K562 (cell line): ENCODE results near the gene TBC1D7. TPM values are rescaled to one million over a fixed set of nuclear protein-coding genes. Genes with fewer than 3 reads are reported as not detected.
A peak's percentile ranks its signal among the peaks of the same experiment; 100 is the strongest.

Experiments
- ARID3A ChIP-seq: IDR thresholded peaks from 2 replicates; pipeline ENCODE4 v1.6.1; 2012; ENCODE audit warnings: low read depth, low read length, improper control_type of control experiment, borderline replicate concordance
- ESRRA ChIP-seq: fragments of 450-650 bp; IDR thresholded peaks from 2 replicates; pipeline ENCODE4 v1.6.1; 2014; ENCODE audit warnings: low read depth, mild to moderate bottlenecking, moderate library complexity, borderline replicate concordance
- FOXK1 ChIP-seq: sonication (generic); formaldehyde crosslinking; IDR thresholded peaks from 2 replicates; pipeline ENCODE4 v1.8.0; 2022; ENCODE audit warnings: missing genetic modification reagents, mild to moderate bottlenecking, borderline replicate concordance
- HSF4 ChIP-seq: fragments of 250-450 bp; sonication (Bioruptor Pico); IDR thresholded peaks from 2 replicates; pipeline ENCODE4 v2.1.2; 2022; ENCODE audit warnings: mild to moderate bottlenecking, moderate library complexity, borderline replicate concordance
- NBN ChIP-seq: fragments of 450-650 bp; IDR thresholded peaks from 2 replicates; pipeline ENCODE4 v1.6.1; 2016; ENCODE audit warnings: low read depth, mild to moderate bottlenecking
- PTTG1 ChIP-seq: fragments of 450-650 bp; IDR thresholded peaks from 2 replicates; pipeline ENCODE4 v1.6.1; 2016; ENCODE audit warnings: low read depth, mild to moderate bottlenecking, missing genetic modification characterization, missing compliant biosample characterization
- RFX1 ChIP-seq: fragments of 450-650 bp; IDR thresholded peaks from 2 replicates; pipeline ENCODE4 v1.6.1; 2016; ENCODE audit warnings: mild to moderate bottlenecking, moderate library complexity
- XRCC4 ChIP-seq: IDR thresholded peaks from one replicate; pipeline ENCODE4 v1.6.1; 2011; ENCODE audit not compliant: insufficient read depth, insufficient read length; ENCODE audit errors: extremely low read depth
- ZNF184 ChIP-seq: sonication (generic); formaldehyde crosslinking; IDR thresholded peaks from 2 replicates; pipeline ENCODE4 v1.5.0; 2020; ENCODE audit warnings: missing genetic modification reagents
- ZNF217 ChIP-seq: sonication (generic); formaldehyde crosslinking; IDR thresholded peaks from 2 replicates; pipeline ENCODE4 v1.8.0; 2022; ENCODE audit warnings: mild to moderate bottlenecking, missing genetic modification reagents
- ZNF316 ChIP-seq: fragments of 450-650 bp; IDR thresholded peaks from 2 replicates; pipeline ENCODE4 v1.6.1; 2016
- ZNF445 ChIP-seq: fragments of 250-450 bp; sonication (Bioruptor Pico); IDR thresholded peaks from 2 replicates; pipeline ENCODE4 v1.4.0; 2020; ENCODE audit warnings: low read depth, mild to moderate bottlenecking, moderate library complexity
- ZNF609 ChIP-seq: sonication (generic); formaldehyde crosslinking; IDR thresholded peaks from 2 replicates; pipeline ENCODE4 v1.8.1; 2023; ENCODE audit warnings: missing genetic modification reagents, mild to moderate bottlenecking, borderline replicate concordance
- polyA plus RNA-seq, 8 experiments: library from polyadenylated mRNA; depleted of rRNA in 4 of 8; stranded (reverse) in 5 of 8; unstranded in 3 of 8; fragments of >200 nt; fragmentation: Nextera tagmentation in 2 of 8; fragmentation: Illumina TruSeq in 1 of 8; extraction: Ambion mirVana in 2 of 8; extraction: Trizol in 1 of 8; gene quantifications; 2 replicates each; pipeline versions ENCODE4 v1.2.1 to v1.2.3, GENCODE V29; 2011 to 2014; ENCODE audit warnings: inconsistent platforms in 1 of 8, missing spikeins in 1 of 8
- total RNA-seq, 7 experiments: library from RNA; depleted of rRNA in 6 of 7; stranded (reverse); fragments of >200 nt in 6 of 7; fragmentation: Illumina TruSeq in 2 of 7; extraction: Trizol in 2 of 7; gene quantifications; 2 replicates each; pipeline versions ENCODE4 v1.2.1 to v1.2.3, GENCODE V29; 2011 to 2021; ENCODE audit warnings: low replicate concordance in 1 of 7
- TF ChIP-seq, protein P1 (sequence below): fragments of 450-650 bp; IDR thresholded peaks from 2 replicates; pipeline ENCODE4 v1.6.1; 2018; ENCODE audit not compliant: partially characterized antibody
- TF ChIP-seq, protein P2 (sequence below): fragments of 250-450 bp; sonication (Bioruptor Pico); IDR thresholded peaks from 2 replicates; pipeline ENCODE4 v1.5.0; 2022; ENCODE audit warnings: mild to moderate bottlenecking

The TBC1D7 gene
- total and polyA plus RNA-seq, 9 of the 15 experiments (the other 6 are each of a cell fraction or from before 2014, with no cell fraction given) = 49.4 to 107 (median 61.1) TPM

GRCh38 chr6:13328076-13328874 is at the start of gene TBC1D7 (continued):
- no peak for TF ChIP-seq ZNF609
- no peak for TF ChIP-seq ZNF445 (CRISPR knock-in tag)
- TF ChIP-seq, protein P1, sequence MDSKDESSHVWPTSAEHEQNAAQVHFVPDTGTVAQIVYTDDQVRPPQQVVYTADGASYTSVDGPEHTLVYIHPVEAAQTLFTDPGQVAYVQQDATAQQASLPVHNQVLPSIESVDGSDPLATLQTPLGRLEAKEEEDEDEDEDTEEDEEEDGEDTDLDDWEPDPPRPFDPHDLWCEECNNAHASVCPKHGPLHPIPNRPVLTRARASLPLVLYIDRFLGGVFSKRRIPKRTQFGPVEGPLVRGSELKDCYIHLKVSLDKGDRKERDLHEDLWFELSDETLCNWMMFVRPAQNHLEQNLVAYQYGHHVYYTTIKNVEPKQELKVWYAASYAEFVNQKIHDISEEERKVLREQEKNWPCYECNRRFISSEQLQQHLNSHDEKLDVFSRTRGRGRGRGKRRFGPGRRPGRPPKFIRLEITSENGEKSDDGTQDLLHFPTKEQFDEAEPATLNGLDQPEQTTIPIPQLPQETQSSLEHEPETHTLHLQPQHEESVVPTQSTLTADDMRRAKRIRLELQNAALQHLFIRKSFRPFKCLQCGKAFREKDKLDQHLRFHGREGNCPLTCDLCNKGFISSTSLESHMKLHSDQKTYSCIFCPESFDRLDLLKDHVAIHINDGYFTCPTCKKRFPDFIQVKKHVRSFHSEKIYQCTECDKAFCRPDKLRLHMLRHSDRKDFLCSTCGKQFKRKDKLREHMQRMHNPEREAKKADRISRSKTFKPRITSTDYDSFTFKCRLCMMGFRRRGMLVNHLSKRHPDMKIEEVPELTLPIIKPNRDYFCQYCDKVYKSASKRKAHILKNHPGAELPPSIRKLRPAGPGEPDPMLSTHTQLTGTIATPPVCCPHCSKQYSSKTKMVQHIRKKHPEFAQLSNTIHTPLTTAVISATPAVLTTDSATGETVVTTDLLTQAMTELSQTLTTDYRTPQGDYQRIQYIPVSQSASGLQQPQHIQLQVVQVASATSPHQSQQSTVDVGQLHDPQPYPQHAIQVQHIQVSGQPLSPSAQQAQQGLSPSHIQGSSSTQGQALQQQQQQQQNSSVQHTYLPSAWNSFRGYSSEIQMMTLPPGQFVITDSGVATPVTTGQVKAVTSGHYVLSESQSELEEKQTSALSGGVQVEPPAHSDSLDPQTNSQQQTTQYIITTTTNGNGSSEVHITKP = no peak
- no peak for TF ChIP-seq ZNF217 (CRISPR knock-in tag)
- TF ChIP-seq ARID3A = no peak
- TF ChIP-seq HSF4 (CRISPR knock-in tag) = no peak
- TF ChIP-seq, protein P2, sequence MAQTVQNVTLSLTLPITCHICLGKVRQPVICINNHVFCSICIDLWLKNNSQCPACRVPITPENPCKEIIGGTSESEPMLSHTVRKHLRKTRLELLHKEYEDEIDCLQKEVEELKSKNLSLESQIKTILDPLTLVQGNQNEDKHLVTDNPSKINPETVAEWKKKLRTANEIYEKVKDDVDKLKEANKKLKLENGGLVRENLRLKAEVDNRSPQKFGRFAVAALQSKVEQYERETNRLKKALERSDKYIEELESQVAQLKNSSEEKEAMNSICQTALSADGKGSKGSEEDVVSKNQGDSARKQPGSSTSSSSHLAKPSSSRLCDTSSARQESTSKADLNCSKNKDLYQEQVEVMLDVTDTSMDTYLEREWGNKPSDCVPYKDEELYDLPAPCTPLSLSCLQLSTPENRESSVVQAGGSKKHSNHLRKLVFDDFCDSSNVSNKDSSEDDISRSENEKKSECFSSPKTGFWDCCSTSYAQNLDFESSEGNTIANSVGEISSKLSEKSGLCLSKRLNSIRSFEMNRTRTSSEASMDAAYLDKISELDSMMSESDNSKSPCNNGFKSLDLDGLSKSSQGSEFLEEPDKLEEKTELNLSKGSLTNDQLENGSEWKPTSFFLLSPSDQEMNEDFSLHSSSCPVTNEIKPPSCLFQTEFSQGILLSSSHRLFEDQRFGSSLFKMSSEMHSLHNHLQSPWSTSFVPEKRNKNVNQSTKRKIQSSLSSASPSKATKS (CRISPR knock-in tag) = no peak
- peak; percentile 51; the same call in 1 of the 2 replicates for TF ChIP-seq ESRRA
- TF ChIP-seq FOXK1 (CRISPR knock-in tag) = no peak
- TF ChIP-seq NBN = no peak
- no peak for TF ChIP-seq ZNF316
- no peak for TF ChIP-seq PTTG1 (tag)
- no peak for TF ChIP-seq XRCC4
- TF ChIP-seq ZNF184 = no peak
- no peak for TF ChIP-seq RFX1
